HepG2 (cell line): ENCODE data around the gene SPNS3. TPM values are rescaled to one million over a fixed set of nuclear protein-coding genes. Genes with fewer than 3 reads are reported as not detected.

Source experiments
- CC2D1A ChIP-seq: sonication (generic); formaldehyde crosslinking; IDR thresholded peaks from 2 replicates; pipeline ENCODE4 v1.8.1; 2023; ENCODE audit warnings: mild to moderate bottlenecking, missing genetic modification reagents
- CEBPB ChIP-seq: IDR thresholded peaks from 2 replicates; pipeline ENCODE4 v1.6.1; 2011; ENCODE audit warnings: low read depth, low read length, improper control_type of control experiment, borderline replicate concordance
- CHD2 ChIP-seq: IDR thresholded peaks from 2 replicates; pipeline ENCODE4 v1.6.1; 2011; ENCODE audit warnings: low read depth, low read length, improper control_type of control experiment
- GATAD1 ChIP-seq: IDR thresholded peaks from 2 replicates; pipeline ENCODE4 v1.6.1; 2016; ENCODE audit warnings: missing genetic modification reagents, missing compliant biosample characterization
- JUND ChIP-seq: sonication (generic); formaldehyde crosslinking; IDR thresholded peaks from 2 replicates; pipeline ENCODE4 v1.8.0; 2022; ENCODE audit warnings: mild to moderate bottlenecking, missing genetic modification reagents
- KAT8 ChIP-seq: IDR thresholded peaks from 2 replicates; pipeline ENCODE4 v1.6.1; 2016; ENCODE audit warnings: missing genetic modification reagents, missing compliant biosample characterization
- KDM6A ChIP-seq: IDR thresholded peaks from 2 replicates; pipeline ENCODE4 v1.6.1; 2016; ENCODE audit warnings: low read depth
- NR2F6 ChIP-seq, 2 experiments: IDR thresholded peaks; 2 replicates each; pipeline ENCODE4 v1.6.1; 2016; ENCODE audit warnings: antibody characterized with exemption in 1 of 2, mild to moderate bottlenecking in 1 of 2
- RELA ChIP-seq: sonication (generic); formaldehyde crosslinking; IDR thresholded peaks from 2 replicates; pipeline ENCODE4 v1.4.0; 2020; ENCODE audit warnings: missing genetic modification reagents
- SNAI1 ChIP-seq: sonication (generic); formaldehyde crosslinking; IDR thresholded peaks from 2 replicates; pipeline ENCODE4 v1.5.0; 2020; ENCODE audit warnings: mild to moderate bottlenecking, missing genetic modification reagents, borderline replicate concordance
- SOX6 ChIP-seq, 2 experiments: fragments of 450-650 bp in 1 of 2; sonication (generic) in 1 of 2; formaldehyde crosslinking in 1 of 2; IDR thresholded peaks; 2 replicates each; pipeline versions ENCODE4 v1.4.0 to v1.6.1; 2017 to 2020; ENCODE audit warnings: antibody characterized with exemption in 1 of 2, mild to moderate bottlenecking in 1 of 2, missing genetic modification reagents in 1 of 2
- TAF15 ChIP-seq: fragments of 200-400 bp; formaldehyde crosslinking; IDR thresholded peaks from one replicate; pipeline ENCODE4 v1.6.1; 2018; ENCODE audit warnings: mild to moderate bottlenecking, low read depth, low read length; ENCODE audit not compliant: poor library complexity, severe bottlenecking
- ZNF331 ChIP-seq: sonication (generic); formaldehyde crosslinking; IDR thresholded peaks from 2 replicates; pipeline ENCODE4 v1.4.0; 2020; ENCODE audit warnings: missing genetic modification reagents
- ZNF546 ChIP-seq: sonication (generic); formaldehyde crosslinking; conservative IDR thresholded peaks from 2 replicates; pipeline ENCODE4 v1.8.1; 2023; ENCODE audit warnings: mild to moderate bottlenecking, missing genetic modification reagents
- ZNF547 ChIP-seq: sonication (generic); formaldehyde crosslinking; IDR thresholded peaks from 2 replicates; pipeline ENCODE4 v1.5.1; 2020; ENCODE audit warnings: mild to moderate bottlenecking, missing genetic modification reagents
- ZNF570 ChIP-seq: sonication (generic); formaldehyde crosslinking; IDR thresholded peaks from 2 replicates; pipeline ENCODE4 v1.4.0; 2020; ENCODE audit warnings: mild to moderate bottlenecking, missing genetic modification reagents, borderline replicate concordance
- ZSCAN9 ChIP-seq: IDR thresholded peaks from 2 replicates; pipeline ENCODE4 v1.6.1; 2016; ENCODE audit warnings: borderline replicate concordance
- polyA plus RNA-seq, 8 experiments: library from polyadenylated mRNA; depleted of rRNA in 3 of 8; stranded (reverse) in 7 of 8; unstranded in 1 of 8; fragments of >200 nt; fragmentation: Illumina TruSeq in 4 of 8; extraction: Trizol in 4 of 8; gene quantifications; 2 replicates each; pipeline versions ENCODE4 v1.2.1 to v1.2.3, GENCODE V29; 2011 to 2016; ENCODE audit warnings: low read depth in 4 of 8, missing spikeins in 1 of 8, mixed read lengths in 1 of 8; ENCODE audit not compliant: insufficient read depth in 1 of 8
- total RNA-seq, 5 experiments: library from RNA; depleted of rRNA; stranded (reverse); fragments of >200 nt; fragmentation: Illumina TruSeq; extraction: Trizol; gene quantifications; 2 replicates each; pipeline ENCODE4 v1.2.3, GENCODE V29; 2016; ENCODE audit warnings: low read depth in 1 of 5
- TF ChIP-seq, protein P1 (sequence below), 2 experiments: IDR thresholded peaks; 2 replicates each; pipeline ENCODE4 v1.6.1; 2011 to 2012; ENCODE audit warnings: low read length in 2 of 2, borderline replicate concordance in 1 of 2, low read depth in 1 of 2, mild to moderate bottlenecking in 1 of 2, moderate library complexity in 1 of 2
- TF ChIP-seq, protein P2 (sequence below): sonication (generic); formaldehyde crosslinking; IDR thresholded peaks from 2 replicates; pipeline ENCODE4 v1.5.1; 2020; ENCODE audit warnings: mild to moderate bottlenecking, moderate library complexity, missing genetic modification reagents
- TF ChIP-seq, protein P3 (sequence below): sonication (generic); formaldehyde crosslinking; IDR thresholded peaks from 2 replicates; pipeline ENCODE4 v1.4.0; 2020; ENCODE audit warnings: missing genetic modification reagents, low read depth, mild to moderate bottlenecking, borderline replicate concordance
- TF ChIP-seq, protein P4 (sequence below): IDR thresholded peaks from 2 replicates; pipeline ENCODE4 v1.6.1; 2016; ENCODE audit warnings: mild to moderate bottlenecking

Gene SPNS3
- total and polyA plus RNA-seq, 2 of the 13 experiments (the other 11 are each of a cell fraction or from before 2014, with no cell fraction given) = not detected

DNA sequence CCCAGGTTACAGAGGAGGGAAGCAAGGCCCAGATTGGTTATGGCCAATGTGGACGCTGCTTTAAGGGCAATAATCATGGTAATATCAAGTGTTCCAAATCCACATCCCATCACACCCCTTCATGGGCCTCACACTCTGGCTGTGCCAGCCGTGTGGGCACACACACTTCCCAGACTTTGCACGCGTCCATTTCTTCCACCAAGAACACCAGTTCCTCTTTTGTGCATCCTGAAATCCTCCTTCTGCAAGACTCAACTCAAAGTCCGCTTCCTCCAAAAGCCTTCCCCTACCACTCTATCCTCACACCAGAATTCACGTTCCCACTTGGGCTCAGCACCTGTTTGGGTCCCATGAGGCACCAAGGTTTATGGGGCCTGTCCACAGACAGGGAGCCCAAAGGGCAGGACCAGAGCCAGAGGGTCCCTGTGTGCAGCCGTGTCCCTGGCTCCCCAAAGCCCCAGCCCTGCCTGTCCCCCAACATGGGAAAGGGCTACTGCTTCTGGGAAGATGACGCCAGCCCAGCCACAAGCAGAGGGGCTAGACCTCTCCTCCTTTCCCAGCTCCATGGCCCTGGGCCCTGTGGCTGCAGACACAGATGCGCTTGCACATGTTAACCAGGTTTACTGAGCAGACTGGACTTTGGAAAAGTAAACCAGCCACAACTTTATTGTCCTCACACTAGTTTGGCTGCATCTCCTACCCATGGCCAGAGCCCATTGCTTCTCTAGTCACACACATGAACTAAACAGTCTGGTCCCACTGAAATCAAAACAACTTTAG lies 20.3 kb downstream of the SPNS3 start (continued):
- TF ChIP-seq KDM6A (CRISPR knock-in tag) = peak; percentile 63; the same call in 1 of the 2 replicates
- TF ChIP-seq KAT8 (CRISPR knock-in tag) = peak; percentile 42; the same call in 1 of the 2 replicates
- peak; percentile 57; the same call in 1 of the 2 replicates for TF ChIP-seq JUND (CRISPR knock-in tag)
- TF ChIP-seq CHD2 = no peak
- peak; percentile 43; the same call in 1 of the 2 replicates for TF ChIP-seq GATAD1 (CRISPR knock-in tag)
- no peak for TF ChIP-seq ZNF547 (CRISPR knock-in tag)
- no peak for TF ChIP-seq CC2D1A (CRISPR knock-in tag)
- TF ChIP-seq CEBPB = no peak
- TF ChIP-seq ZNF331 = peak; percentile 74
- TF ChIP-seq, protein P1, sequence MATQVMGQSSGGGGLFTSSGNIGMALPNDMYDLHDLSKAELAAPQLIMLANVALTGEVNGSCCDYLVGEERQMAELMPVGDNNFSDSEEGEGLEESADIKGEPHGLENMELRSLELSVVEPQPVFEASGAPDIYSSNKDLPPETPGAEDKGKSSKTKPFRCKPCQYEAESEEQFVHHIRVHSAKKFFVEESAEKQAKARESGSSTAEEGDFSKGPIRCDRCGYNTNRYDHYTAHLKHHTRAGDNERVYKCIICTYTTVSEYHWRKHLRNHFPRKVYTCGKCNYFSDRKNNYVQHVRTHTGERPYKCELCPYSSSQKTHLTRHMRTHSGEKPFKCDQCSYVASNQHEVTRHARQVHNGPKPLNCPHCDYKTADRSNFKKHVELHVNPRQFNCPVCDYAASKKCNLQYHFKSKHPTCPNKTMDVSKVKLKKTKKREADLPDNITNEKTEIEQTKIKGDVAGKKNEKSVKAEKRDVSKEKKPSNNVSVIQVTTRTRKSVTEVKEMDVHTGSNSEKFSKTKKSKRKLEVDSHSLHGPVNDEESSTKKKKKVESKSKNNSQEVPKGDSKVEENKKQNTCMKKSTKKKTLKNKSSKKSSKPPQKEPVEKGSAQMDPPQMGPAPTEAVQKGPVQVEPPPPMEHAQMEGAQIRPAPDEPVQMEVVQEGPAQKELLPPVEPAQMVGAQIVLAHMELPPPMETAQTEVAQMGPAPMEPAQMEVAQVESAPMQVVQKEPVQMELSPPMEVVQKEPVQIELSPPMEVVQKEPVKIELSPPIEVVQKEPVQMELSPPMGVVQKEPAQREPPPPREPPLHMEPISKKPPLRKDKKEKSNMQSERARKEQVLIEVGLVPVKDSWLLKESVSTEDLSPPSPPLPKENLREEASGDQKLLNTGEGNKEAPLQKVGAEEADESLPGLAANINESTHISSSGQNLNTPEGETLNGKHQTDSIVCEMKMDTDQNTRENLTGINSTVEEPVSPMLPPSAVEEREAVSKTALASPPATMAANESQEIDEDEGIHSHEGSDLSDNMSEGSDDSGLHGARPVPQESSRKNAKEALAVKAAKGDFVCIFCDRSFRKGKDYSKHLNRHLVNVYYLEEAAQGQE (IDR thresholded peaks at IDR 0.05; ENCODE audit: borderline replicate concordance in 1 of 2, low read depth in 1 of 2, low read length in 2 of 2) = no peak
- TF ChIP-seq SOX6 (IDR thresholded peaks at IDR 0.05) = no peak
- TF ChIP-seq SOX6 (CRISPR knock-in tag; IDR thresholded peaks at IDR 0.05) = peak; percentile 79
- TF ChIP-seq TAF15 = no peak
- TF ChIP-seq, protein P2, sequence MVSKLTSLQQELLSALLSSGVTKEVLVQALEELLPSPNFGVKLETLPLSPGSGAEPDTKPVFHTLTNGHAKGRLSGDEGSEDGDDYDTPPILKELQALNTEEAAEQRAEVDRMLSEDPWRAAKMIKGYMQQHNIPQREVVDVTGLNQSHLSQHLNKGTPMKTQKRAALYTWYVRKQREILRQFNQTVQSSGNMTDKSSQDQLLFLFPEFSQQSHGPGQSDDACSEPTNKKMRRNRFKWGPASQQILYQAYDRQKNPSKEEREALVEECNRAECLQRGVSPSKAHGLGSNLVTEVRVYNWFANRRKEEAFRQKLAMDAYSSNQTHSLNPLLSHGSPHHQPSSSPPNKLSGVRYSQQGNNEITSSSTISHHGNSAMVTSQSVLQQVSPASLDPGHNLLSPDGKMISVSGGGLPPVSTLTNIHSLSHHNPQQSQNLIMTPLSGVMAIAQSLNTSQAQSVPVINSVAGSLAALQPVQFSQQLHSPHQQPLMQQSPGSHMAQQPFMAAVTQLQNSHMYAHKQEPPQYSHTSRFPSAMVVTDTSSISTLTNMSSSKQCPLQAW = peak; percentile 55; the same call in 1 of the 2 replicates
- no peak for TF ChIP-seq RELA (CRISPR knock-in tag)
- TF ChIP-seq NR2F6 (IDR thresholded peaks at IDR 0.05) = no peak
- TF ChIP-seq NR2F6 (CRISPR knock-in tag; IDR thresholded peaks at IDR 0.05) = 0 out of 2 replicates have a peak, but pooled peaks have one; percentile 20
- 0 out of 2 replicates have a peak, but pooled peaks have one; percentile 37 for TF ChIP-seq ZSCAN9
- TF ChIP-seq, protein P3, sequence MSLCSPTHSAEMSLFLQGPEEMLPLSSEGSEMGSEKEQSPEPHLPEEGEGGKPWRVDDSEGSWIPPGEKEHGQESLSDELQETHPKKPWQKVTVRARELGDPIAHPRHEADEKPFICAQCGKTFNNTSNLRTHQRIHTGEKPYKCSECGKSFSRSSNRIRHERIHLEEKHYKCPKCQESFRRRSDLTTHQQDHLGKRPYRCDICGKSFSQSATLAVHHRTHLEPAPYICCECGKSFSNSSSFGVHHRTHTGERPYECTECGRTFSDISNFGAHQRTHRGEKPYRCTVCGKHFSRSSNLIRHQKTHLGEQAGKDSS = peak; percentile 83; the same call in 1 of the 2 replicates
- TF ChIP-seq SNAI1 (CRISPR knock-in tag) = no peak
- TF ChIP-seq, protein P4, sequence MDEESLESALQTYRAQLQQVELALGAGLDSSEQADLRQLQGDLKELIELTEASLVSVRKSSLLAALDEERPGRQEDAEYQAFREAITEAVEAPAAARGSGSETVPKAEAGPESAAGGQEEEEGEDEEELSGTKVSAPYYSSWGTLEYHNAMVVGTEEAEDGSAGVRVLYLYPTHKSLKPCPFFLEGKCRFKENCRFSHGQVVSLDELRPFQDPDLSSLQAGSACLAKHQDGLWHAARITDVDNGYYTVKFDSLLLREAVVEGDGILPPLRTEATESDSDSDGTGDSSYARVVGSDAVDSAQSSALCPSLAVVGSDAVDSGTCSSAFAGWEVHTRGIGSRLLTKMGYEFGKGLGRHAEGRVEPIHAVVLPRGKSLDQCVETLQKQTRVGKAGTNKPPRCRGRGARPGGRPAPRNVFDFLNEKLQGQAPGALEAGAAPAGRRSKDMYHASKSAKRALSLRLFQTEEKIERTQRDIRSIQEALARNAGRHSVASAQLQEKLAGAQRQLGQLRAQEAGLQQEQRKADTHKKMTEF (CRISPR knock-in tag) = peak; percentile 32; the same call in 1 of the 2 replicates
- TF ChIP-seq ZNF546 (CRISPR knock-in tag) = 0 out of 2 replicates have a peak, but pooled peaks have one; percentile 36
- no peak for TF ChIP-seq ZNF570
